ENCODE results near the gene ADCY4. TPM values are rescaled to one million over a fixed set of nuclear protein-coding genes. Genes with fewer than 3 reads are reported as not detected.

ADCY4 gene
- total RNA-seq, 1 experiment from 2014 or later, result 0.04 TPM

DNA sequence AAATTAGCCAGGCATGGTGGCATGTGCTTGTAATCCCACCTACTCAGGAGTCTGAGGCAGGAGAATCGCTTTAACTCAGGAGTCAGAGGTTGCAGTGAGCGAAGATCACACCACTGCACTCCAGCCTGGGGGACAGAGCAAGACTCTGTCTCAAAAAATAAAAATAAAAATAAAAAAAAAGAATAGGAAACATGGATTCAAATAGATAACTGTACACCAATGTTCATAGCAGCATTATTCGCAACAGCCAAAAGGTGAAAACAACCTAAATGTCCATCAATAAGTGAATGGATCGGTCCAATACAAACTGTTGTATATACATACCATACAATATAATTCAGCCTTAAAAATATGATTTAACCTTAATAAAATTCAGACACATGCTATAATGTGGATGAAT is 8.0 kb upstream of the ADCY4 start:
- no peaks in the 10 kb centered on the region for H3K9me3 ChIP-seq (ENCODE audit: low read length)
- no peaks in the 10 kb centered on the region for H3K4me1 ChIP-seq (ENCODE audit: insufficient read depth, low read length)
- no peaks in the 10 kb centered on the region for H3K79me2 ChIP-seq (ENCODE audit: low read length)
- DNase-seq, result no peak
- H3K27ac ChIP-seq (ENCODE audit: low read length), result no peak overlapping the region
- H2AFZ ChIP-seq (ENCODE audit: low read length), result no peak overlapping the region
- ATAC-seq, result no peak
- peaks cover 4% of the 10 kb centered on the region; the same call in 1 of the 2 replicates for H3K27me3 ChIP-seq (ENCODE audit: low read length)
- ChIA-PET POLR2A (ENCODE audit: unreplicated experiment) (no interaction called here), CTCF (interaction anchor here (0.5 kb wide), 1 partner anchor 249 kb away, joined by 3 read pairs; no protein-coding TSS in a partner anchor)
- no peak overlapping the region for H3K9ac ChIP-seq (ENCODE audit: low read length)
- no peak overlapping the region for H3K4me3 ChIP-seq (ENCODE audit: low read length)
- H3K4me2 ChIP-seq (ENCODE audit: low read length), result no peak overlapping the region
- no peaks in the 10 kb centered on the region for H3F3A ChIP-seq (ENCODE audit: low read length, unreplicated experiment)
- no peaks in the 10 kb centered on the region for H3K9me2 ChIP-seq (replicated peaks; ENCODE audit: low read length)
- H4K20me1 ChIP-seq (ENCODE audit: low read length), result no peaks in the 10 kb centered on the region
- TF ChIP-seq, protein P1, sequence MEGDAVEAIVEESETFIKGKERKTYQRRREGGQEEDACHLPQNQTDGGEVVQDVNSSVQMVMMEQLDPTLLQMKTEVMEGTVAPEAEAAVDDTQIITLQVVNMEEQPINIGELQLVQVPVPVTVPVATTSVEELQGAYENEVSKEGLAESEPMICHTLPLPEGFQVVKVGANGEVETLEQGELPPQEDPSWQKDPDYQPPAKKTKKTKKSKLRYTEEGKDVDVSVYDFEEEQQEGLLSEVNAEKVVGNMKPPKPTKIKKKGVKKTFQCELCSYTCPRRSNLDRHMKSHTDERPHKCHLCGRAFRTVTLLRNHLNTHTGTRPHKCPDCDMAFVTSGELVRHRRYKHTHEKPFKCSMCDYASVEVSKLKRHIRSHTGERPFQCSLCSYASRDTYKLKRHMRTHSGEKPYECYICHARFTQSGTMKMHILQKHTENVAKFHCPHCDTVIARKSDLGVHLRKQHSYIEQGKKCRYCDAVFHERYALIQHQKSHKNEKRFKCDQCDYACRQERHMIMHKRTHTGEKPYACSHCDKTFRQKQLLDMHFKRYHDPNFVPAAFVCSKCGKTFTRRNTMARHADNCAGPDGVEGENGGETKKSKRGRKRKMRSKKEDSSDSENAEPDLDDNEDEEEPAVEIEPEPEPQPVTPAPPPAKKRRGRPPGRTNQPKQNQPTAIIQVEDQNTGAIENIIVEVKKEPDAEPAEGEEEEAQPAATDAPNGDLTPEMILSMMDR (conservative IDR thresholded peaks at IDR 0.05; ENCODE audit: low read depth, low read length), result no peak
- TF ChIP-seq EZH2 (IDR thresholded peaks at IDR 0.05; ENCODE audit: low read length, unreplicated experiment) (no peak), EZH2phosphoT487 (IDR thresholded peaks at IDR 0.05; ENCODE audit: borderline replicate concordance, low read length) (no peak)
- intact Hi-C loops (cut with micrococcal nuclease), result no loop called here
- no TSS peak for BruUV-seq (replicated peaks)
- H3K36me3 ChIP-seq (ENCODE audit: low read depth, low read length), result no peaks in the 10 kb centered on the region

DNA sequence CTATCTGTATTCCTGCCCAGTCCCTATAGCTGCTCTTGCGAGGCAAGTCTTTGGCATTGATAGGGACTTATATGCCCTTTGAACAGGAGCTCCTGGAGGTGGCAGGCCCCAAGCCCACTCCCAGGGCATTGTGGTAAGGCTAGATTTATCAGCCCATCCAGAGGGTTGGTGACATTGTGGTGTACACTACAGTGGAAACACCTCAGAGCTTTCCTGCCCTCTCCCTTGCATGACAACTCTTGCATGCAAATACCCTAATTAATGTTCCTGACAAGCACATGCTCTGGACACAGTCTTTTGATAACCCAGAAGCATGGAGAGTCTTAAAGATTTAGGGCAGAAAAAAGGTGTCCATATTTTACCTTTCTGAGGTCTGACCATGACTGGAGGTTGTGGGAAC is 5.7 kb upstream of the ADCY4 start:
- no peaks in the 10 kb centered on the region for H3K36me3 ChIP-seq (ENCODE audit: low read depth, low read length)
- no peak for ATAC-seq
- CTCF ChIA-PET, result no interaction called here
- no TSS peak for BruUV-seq (replicated peaks)
- H3K27ac ChIP-seq (ENCODE audit: low read length), result no peak overlapping the region
- POLR2A ChIA-PET (ENCODE audit: unreplicated experiment), result no interaction called here
- intact Hi-C loops (cut with micrococcal nuclease), result no loop called here
- peaks cover 4% of the 10 kb centered on the region; the same call in 1 of the 2 replicates for H3K27me3 ChIP-seq (ENCODE audit: low read length)
- H3K9me3 ChIP-seq (ENCODE audit: low read length), result no peaks in the 10 kb centered on the region
- no peaks in the 10 kb centered on the region for H3K79me2 ChIP-seq (ENCODE audit: low read length)
- no peak overlapping the region for H3K4me2 ChIP-seq (ENCODE audit: low read length)
- TF ChIP-seq EZH2 (IDR thresholded peaks at IDR 0.05; ENCODE audit: low read length, unreplicated experiment) (no peak), EZH2phosphoT487 (IDR thresholded peaks at IDR 0.05; ENCODE audit: borderline replicate concordance, low read length) (no peak)
- TF ChIP-seq, protein P1 (conservative IDR thresholded peaks at IDR 0.05; ENCODE audit: low read depth, low read length), result no peak
- no peaks in the 10 kb centered on the region for H4K20me1 ChIP-seq (ENCODE audit: low read length)
- no peak overlapping the region for H3K9ac ChIP-seq (ENCODE audit: low read length)
- H3K9me2 ChIP-seq (replicated peaks; ENCODE audit: low read length), result no peaks in the 10 kb centered on the region
- H3F3A ChIP-seq (ENCODE audit: low read length, unreplicated experiment), result no peaks in the 10 kb centered on the region
- H3K4me1 ChIP-seq (ENCODE audit: insufficient read depth, low read length), result no peaks in the 10 kb centered on the region
- no peak overlapping the region for H3K4me3 ChIP-seq (ENCODE audit: low read length)
- H2AFZ ChIP-seq (ENCODE audit: low read length), result no peak overlapping the region
- no peak for DNase-seq

DNA sequence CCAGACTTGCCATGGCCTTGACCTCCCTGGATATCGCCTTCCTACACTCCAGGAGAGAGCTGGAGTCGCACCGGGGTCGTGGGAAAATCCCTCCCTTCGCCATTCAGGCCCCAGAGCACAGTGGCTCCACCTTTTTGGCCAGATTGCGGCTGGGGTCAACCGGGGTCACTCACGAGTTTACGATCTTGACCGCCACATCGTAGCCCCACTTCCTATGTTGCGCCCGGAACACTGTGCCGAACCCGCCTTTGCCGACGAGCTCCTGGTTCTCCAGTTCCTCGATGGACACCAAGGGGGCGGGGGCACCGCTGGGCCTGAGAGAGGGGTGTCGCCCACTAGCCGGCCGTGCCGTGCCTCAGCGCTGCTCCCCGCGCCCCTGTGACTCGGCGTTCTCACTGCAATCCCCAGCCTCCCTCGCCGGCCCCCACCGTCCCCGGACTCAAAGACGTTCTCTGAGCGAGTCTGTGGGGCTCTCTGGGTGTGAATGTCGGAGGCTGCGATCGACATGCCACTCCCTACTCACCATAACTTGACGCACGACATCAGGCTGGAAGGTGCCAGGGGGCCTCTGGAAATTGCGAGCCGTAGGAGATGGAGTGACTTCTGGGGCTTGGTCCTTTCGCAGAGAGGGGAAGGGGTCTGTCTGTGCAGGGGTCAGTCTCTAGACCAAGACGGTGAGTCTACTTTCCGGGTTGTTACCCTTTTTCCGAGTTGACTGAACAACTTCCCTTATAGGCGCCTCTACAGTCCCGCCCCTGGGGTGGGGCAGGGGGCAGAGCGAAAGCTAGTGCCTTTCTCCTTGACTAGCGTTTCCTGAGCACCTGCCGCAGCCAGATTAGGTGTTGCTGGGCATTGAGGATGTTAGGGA is 4.6 kb upstream of the ADCY4 start, which contains the start of gene RIPK3:
Gene RIPK3 (minus strand): TSS at position 708 of the 868 bp plus-strand sequence. CDS start 165 bp downstream, at position 543.
- H4K20me1 ChIP-seq (ENCODE audit: low read length), result no peaks in the 10 kb centered on the region
- H3K9ac ChIP-seq (ENCODE audit: low read length), result no peak within 1 kb of the TSS
- ChIA-PET POLR2A (ENCODE audit: unreplicated experiment) (no interaction called here), CTCF (no interaction called here)
- H3K9me2 ChIP-seq (replicated peaks; ENCODE audit: low read length), result no peaks in the 10 kb centered on the region
- H3K36me3 ChIP-seq (ENCODE audit: low read depth, low read length), result no peaks in the 10 kb centered on the region
- intact Hi-C loops (cut with micrococcal nuclease), result no loop called here
- BruUV-seq (replicated peaks), result no TSS peak
- TF ChIP-seq, protein P1 (conservative IDR thresholded peaks at IDR 0.05; ENCODE audit: low read depth, low read length), result no peak
- TF ChIP-seq EZH2 (IDR thresholded peaks at IDR 0.05; ENCODE audit: low read length, unreplicated experiment) (no peak), EZH2phosphoT487 (IDR thresholded peaks at IDR 0.05; ENCODE audit: borderline replicate concordance, low read length) (no peak)
- H3K27me3 ChIP-seq (ENCODE audit: low read length), result peaks cover 4% of the 10 kb centered on the region; the same call in 1 of the 2 replicates
- H2AFZ ChIP-seq (ENCODE audit: low read length), result no peak within 1 kb of the TSS
- H3K4me3 ChIP-seq (ENCODE audit: low read length), result no peak within 1 kb of the TSS
- ATAC-seq, result no peak
- no peaks in the 10 kb centered on the region for H3K4me1 ChIP-seq (ENCODE audit: insufficient read depth, low read length)
- H3K4me2 ChIP-seq (ENCODE audit: low read length), result no peak within 1 kb of the TSS
- no peak for DNase-seq
- H3K9me3 ChIP-seq (ENCODE audit: low read length), result no peaks in the 10 kb centered on the region
- no peak within 1 kb of the TSS for H3K27ac ChIP-seq (ENCODE audit: low read length)
- no peaks in the 10 kb centered on the region for H3K79me2 ChIP-seq (ENCODE audit: low read length)
- H3F3A ChIP-seq (ENCODE audit: low read length, unreplicated experiment), result no peaks in the 10 kb centered on the region
